ENCODE data around the gene MPO. TPM values are rescaled to one million over a fixed set of nuclear protein-coding genes. Genes with fewer than 3 reads are reported as not detected.

The MPO gene
- total and polyA plus RNA-seq, 12 donors: 0.07 to 2.5 (median 0.18) TPM; not detected in 2

GRCh38 chr17:58278661-58279015, 2.1 kb downstream of the MPO start:
- DNase-seq (peak in 1 of 2 donors; percentile 48), ATAC-seq (peak; percentile 63 to 87 (median 76))
- no peaks in the 10 kb centered on the region for H3K36me3 ChIP-seq
- no peaks in the 10 kb centered on the region for H3K9me3 ChIP-seq
- no peak for TF ChIP-seq CTCF (IDR thresholded peaks at IDR 0.05)
- H3K27ac ChIP-seq: peak overlapping the region in 3 of 10 donors; percentile 2 to 31 (median 23)
- peaks cover 0 to 19% (median 11%) of the 10 kb centered on the region in 9 donors for H3K4me1 ChIP-seq
- peak overlapping the region in 8 of 10 donors; percentile 17 to 48 (median 34) for H3K4me3 ChIP-seq
- WGBS, 2 donors: 26 to 27% methylated on average over 5 of the region's 5 CpGs
- peaks cover 0 to 43% (median 25%) of the 10 kb centered on the region in 7 donors for H3K27me3 ChIP-seq
- intact Hi-C loops (cut with DNase I): loop anchor here in 1 of 10 donors (5.0 kb wide), 1 partner anchor 976 kb away; no protein-coding TSS in a partner anchor

GRCh38 chr17:58277802-58278595, 2.7 kb downstream of the MPO start:
- H3K27ac ChIP-seq: peak overlapping the region in 2 of 10 donors; percentile 2 to 23
- peak overlapping the region in 1 of 10 donors; percentile 5 for H3K4me3 ChIP-seq
- 87 to 91% methylated on average over 36 of the region's 36 CpGs for WGBS, 2 donors
- peaks cover 0 to 44% (median 25%) of the 10 kb centered on the region in 7 donors for H3K27me3 ChIP-seq
- peak in 2 of 8 donors; percentile 9 to 22 for ATAC-seq
- TF ChIP-seq CTCF (IDR thresholded peaks at IDR 0.05): no peak
- intact Hi-C loops (cut with DNase I): loop anchor here in 1 of 10 donors (5.0 kb wide), 1 partner anchor 976 kb away; no protein-coding TSS in a partner anchor
- H3K9me3 ChIP-seq: no peaks in the 10 kb centered on the region
- no peak for DNase-seq
- H3K36me3 ChIP-seq: no peaks in the 10 kb centered on the region
- H3K4me1 ChIP-seq: peaks cover 0 to 23% (median 11%) of the 10 kb centered on the region in 9 donors

- Histone ChIP-seq H3K9me3 (no peaks in the 10 kb centered on the region), H3K4me3 (no peak overlapping the region), H3K36me3 (no peaks in the 10 kb centered on the region), H3K27ac (no peak overlapping the region), H3K4me1 (peaks cover 0 to 23% (median 11%) of the 10 kb centered on the region in 9 donors), H3K27me3 (peaks cover 0 to 49% (median 22%) of the 10 kb centered on the region in 7 donors)
- DNase-seq (no peak), ATAC-seq (no peak)
- intact Hi-C loops (cut with DNase I): loop anchor here in 1 of 10 donors (5.0 kb wide), 1 partner anchor 975 kb away; no protein-coding TSS in a partner anchor
- WGBS, 2 donors: 63 to 70% methylated on average over 5 of the region's 5 CpGs
- TF ChIP-seq CTCF (IDR thresholded peaks at IDR 0.05): peak in 5 of 9 donors; percentile 21 to 47 (median 31)
Observed at GRCh38 chr17:58277107-58277801, 3.5 kb downstream of the MPO start.

- ATAC-seq: no peak
- 53 to 57% methylated on average over 2 of the region's 2 CpGs for WGBS, 2 donors
- H3K27me3 ChIP-seq: peaks cover 0 to 42% (median 22%) of the 10 kb centered on the region in 7 donors
- no peaks in the 10 kb centered on the region for H3K9me3 ChIP-seq
- H3K4me3 ChIP-seq: no peak overlapping the region
- H3K36me3 ChIP-seq: no peaks in the 10 kb centered on the region
- intact Hi-C loops (cut with DNase I): loop anchor here in 1 of 10 donors (5.0 kb wide), 1 partner anchor 974 kb away; no protein-coding TSS in a partner anchor
- no peak for TF ChIP-seq CTCF (IDR thresholded peaks at IDR 0.05)
- DNase-seq: no peak
- no peak overlapping the region for H3K27ac ChIP-seq
- H3K4me1 ChIP-seq: peaks cover 0 to 23% (median 11%) of the 10 kb centered on the region in 9 donors
Observed at GRCh38 chr17:58276423-58276822, 4.3 kb downstream of the MPO start.

All from heart right ventricle (tissue), 16 donors.